ENCODE data around the gene GSG1L2.

GSG1L2 gene

GRCh38 chr17:9821921-9822320 lies at the start of gene GSG1L2:
GSG1L2 (minus strand) TSS chr17:9822079; CDS start chr17:9822071, 8 bp downstream.
- intact Hi-C loops (cut with DNase I) = no loop called here
- DNase-seq = peak in 1 of 10 donors; percentile 57

- intact Hi-C loops (cut with DNase I) = no loop called here
- DNase-seq = no peak
Observed at GRCh38 chr17:9868552-9868951, 46.7 kb upstream of the GSG1L2 start.

DNA sequence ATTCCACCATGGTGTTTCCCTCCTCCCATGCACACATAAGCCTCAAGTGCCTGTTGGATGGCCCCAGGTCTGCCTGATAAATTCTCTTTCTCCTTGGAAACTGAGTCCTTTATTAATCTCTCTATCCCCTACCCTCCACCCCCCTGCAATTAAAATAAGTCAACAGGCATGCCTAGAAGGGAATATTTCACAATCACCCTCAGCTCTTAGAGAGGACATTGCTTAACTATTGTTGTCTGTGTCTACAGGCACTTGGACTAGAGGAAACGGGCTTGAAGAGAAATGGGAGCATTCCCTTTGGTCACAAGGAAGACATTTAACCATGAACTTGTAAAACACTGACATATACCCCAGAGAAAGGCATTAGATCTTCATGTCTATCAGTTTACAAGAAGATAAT lies 43.7 kb upstream of the GSG1L2 start:
- intact Hi-C loops (cut with DNase I) = no loop called here
- DNase-seq = no peak

- intact Hi-C loops (cut with DNase I) = no loop called here
- no peak for DNase-seq
Observed at GRCh38 chr17:9862949-9863348, 41.1 kb upstream of the GSG1L2 start.

DNA sequence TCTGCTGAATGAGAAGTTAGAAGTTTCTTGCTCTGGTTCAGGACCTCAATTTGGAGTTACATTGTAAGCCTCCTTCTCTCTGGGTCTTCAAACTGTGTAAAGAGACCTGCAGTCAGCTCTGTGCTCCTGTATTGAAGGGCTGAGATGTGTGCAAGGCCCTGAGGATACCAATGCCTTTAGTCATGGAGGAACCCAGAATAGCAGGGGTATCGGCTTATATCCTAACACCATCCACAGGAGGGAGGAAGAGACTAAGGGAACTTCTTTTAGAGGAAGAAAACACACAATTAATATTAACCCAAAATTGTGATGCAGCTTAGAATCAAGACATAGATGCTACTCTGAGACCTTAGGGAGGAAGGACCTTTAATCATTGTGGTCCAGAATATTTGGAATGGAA lies 40.3 kb upstream of the GSG1L2 start:
- intact Hi-C loops (cut with DNase I) = no loop called here
- DNase-seq = no peak

GRCh38 chr17:9860851-9861250 lies 39.0 kb upstream of the GSG1L2 start:
- DNase-seq = no peak
- intact Hi-C loops (cut with DNase I) = no loop called here

- no peak for DNase-seq
- intact Hi-C loops (cut with DNase I) = no loop called here
Observed at GRCh38 chr17:9859781-9860180, 37.9 kb upstream of the GSG1L2 start.

DNA sequence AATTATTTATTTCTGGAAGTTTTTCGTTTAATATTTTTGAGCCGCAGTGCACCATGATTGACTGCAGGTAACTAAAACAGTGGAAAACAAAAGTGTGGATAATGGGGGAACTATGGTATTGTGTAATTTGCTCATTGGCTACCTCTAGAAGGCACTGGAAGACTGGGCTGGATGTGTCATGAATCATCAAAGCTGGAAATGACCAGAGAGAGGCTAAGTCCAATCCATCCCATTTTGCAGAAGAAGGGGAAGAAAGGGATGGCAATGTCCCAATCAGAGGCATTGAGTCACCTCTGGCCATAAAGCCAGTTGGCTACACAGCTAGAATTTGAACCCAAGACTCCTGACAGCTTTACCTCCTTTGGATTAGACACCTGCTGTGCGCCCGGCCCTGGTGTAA lies 33.2 kb upstream of the GSG1L2 start:
- DNase-seq = no peak
- intact Hi-C loops (cut with DNase I) = no loop called here

DNA sequence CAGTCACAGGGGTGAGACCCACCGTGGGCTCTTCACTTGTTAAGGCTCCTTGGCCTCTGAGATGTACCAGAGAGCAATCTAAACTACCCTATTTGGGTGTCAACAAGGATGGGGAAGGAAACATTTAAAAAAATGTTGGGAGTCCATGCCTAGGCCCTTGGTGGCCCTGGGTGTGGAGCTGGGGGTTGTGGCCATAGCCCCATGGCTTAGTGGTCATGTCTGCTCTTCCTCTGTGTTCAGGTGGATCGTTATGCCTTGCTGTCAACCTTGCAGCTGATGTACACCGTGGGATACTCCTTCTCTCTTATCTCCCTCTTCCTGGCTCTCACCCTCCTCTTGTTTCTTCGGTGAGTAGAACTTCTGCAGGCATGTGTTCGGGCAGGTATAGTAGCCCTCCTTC lies 32.4 kb upstream of the GSG1L2 start:
- intact Hi-C loops (cut with DNase I) = no loop called here
- no peak for DNase-seq

DNA sequence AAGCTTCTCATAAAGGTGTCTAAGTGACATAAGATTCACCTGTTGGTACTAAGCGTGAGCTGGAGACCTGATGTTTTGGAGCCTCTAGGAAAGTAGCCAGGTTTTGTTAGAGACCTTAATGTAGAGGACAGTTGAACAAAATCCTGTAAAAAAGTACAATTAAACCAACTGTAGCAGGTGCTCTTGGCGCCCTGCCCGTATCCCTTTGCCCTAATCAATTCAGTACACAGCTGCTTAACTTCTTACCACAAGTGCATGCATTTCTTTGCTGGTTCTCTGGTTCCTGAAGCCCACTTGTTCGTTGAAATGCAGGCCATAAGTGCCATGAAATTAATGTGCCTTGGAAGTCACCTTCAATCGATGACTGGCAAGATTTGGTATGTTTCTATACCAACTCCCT lies 28.3 kb upstream of the GSG1L2 start:
- DNase-seq = no peak
- intact Hi-C loops (cut with DNase I) = no loop called here

GRCh38 chr17:9845306-9845705 lies 23.4 kb upstream of the GSG1L2 start:
- no peak for DNase-seq
- intact Hi-C loops (cut with DNase I) = no loop called here

- DNase-seq = no peak
- intact Hi-C loops (cut with DNase I) = no loop called here
Observed at GRCh38 chr17:9844153-9844552, 22.3 kb upstream of the GSG1L2 start.

- intact Hi-C loops (cut with DNase I) = no loop called here
- no peak for DNase-seq
Observed at GRCh38 chr17:9843152-9844010, 21.5 kb upstream of the GSG1L2 start.

DNA sequence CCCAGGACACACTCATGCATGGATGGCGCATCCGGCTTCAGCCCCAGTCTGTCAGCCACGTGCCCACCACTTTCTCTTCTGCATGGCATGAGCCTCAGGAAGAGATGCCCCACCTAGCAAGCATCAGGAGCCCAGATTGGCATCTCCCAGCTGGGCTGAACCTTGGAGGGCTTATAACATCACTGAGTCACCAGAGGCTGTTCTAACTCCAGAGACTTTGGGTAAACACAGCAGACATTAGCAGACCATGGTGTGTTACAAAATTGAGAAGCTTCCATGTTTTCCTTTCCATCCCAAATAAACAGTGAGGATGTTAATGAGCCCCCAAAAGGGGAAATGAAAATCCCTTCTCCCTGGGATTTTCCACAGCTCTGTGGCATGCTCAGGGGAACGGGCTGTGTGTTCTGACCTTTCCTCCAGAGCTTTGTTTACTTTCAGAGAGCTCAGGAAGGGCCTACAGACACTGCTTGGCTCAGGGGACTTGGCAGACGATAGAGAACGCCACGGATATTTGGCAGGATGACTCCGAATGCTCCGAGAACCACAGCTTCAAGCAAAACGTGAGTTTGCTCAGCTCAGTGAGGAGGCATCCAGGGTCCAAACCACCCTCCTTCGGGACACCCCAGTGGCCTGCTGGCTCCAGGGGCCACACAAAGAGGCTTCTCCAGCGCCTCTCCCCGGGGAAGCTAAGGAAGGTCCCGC lies 20.3 kb upstream of the GSG1L2 start:
- intact Hi-C loops (cut with DNase I) = no loop called here
- DNase-seq = peak in 2 of 10 donors; percentile 15 to 29

GRCh38 chr17:9839433-9839832 lies 17.6 kb upstream of the GSG1L2 start:
- intact Hi-C loops (cut with DNase I) = no loop called here
- DNase-seq = no peak

DNA sequence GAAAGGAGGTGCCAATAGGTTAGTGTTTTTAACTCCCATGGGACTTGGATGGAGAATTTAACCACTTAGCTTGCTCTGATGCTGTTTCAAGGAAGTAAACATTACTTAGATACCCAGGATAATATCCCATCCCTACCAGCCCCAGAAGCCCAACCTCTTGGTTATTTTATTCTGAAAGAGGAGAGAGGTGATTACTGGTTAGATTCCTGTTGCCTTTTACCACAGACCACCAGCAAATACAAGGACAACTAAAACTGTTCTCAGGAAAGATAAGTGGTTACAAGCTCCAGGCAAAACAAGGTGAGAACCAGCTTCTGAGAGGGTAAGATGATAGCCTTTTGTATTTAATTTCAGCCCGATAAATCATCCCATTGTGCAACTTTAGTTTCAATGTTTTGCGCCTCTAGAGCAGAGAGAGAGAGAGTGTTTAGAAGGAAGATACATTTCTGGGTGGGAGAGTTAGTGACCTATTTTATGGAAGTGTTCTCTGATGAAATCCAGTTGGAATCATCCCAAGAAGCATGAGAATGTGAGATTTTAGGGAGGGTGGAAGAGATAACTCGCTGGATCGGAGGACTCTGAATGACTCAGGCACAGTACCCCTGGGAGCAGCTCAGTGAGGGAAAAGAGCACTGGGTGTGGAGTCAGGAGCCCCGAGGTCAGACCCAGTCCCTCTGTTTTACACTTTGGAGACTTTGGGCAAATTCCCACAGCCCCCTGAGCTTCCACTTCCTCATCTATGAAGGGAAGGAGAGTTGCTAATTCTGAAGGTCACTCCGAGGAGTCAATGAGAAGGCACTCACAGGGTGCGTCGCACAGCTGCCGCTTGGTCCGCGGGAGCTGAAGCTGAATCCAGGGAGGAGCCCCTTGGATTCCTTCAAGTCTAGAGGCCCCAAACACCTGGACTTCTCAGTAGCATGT lies 15.9 kb upstream of the GSG1L2 start:
- intact Hi-C loops (cut with DNase I) = no loop called here
- DNase-seq = no peak

GRCh38 chr17:9833922-9834321 lies 12.0 kb upstream of the GSG1L2 start:
- intact Hi-C loops (cut with DNase I) = no loop called here
- no peak for DNase-seq

DNA sequence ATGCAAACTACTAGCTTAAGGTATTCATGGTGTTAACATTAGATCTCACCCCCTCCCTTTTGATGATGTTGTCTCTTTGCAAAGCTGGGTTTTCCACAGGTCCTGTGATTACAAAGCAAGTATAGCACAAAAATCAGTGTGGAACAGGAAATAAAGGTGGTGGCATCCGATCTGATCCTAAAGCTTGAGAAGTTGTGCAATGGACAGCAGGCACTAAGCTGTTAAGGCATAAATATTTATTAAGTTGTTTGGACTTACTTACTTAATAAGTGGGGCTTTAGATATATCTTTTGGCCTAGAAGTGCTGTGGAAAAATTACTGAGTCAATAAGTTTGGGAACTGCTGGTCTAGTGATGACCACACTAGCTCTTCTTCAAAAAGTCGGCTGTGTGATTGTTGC lies 8.8 kb upstream of the GSG1L2 start:
- DNase-seq = no peak
- intact Hi-C loops (cut with DNase I) = no loop called here

DNA sequence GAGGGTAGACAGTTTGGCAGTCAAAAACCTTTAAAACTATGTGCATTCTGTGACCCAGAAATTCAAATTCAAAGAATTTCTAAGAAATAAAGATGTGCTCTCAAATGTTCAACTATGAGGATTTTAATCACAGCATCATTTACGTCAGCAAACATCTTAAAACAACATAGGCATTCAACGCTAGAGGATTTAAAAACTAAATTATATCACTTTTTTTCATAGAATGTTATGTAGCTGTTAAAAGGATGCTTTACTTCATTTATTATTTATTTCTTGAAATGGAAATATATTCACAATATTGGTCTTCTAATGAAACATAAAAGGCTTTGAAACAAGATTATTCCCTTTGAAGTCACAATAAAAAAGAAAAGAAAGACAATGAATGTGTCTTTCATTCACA lies 7.5 kb upstream of the GSG1L2 start:
- DNase-seq = no peak
- intact Hi-C loops (cut with DNase I) = no loop called here

GRCh38 chr17:9828296-9829295 lies 6.7 kb upstream of the GSG1L2 start:
- intact Hi-C loops (cut with DNase I) = no loop called here
- no peak for DNase-seq

Measured in posterior cingulate gyrus (tissue), 11 donors.